NCI-H226 (cell line): ENCODE measurements around the gene AUTS2.

Source experiments
- DNase-seq: peaks from one replicate; pipeline ENCODE4 v3.0.0-alpha.2; 2015

AUTS2 gene

DNA sequence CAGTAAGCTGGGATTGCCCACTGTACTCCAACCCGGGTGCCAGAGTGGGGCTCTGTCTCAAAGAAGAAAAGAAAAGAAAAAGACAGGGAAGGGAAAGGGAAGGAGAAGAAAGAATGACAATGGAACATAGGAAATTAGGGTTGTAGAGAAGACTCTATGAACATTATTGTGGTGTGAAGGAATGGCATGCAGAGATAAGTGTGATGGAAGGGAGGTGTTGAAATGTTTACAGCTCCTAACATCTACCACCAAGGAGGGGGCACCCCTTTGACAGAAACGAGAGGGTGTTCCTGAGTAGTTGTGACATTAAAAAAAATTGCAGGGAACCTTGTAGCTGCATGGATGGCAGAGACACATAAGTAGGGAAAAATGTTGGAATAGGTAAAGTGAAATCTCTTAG, 27.5 kb downstream of the AUTS2 start:
- peak; percentile 7 for DNase-seq

DNA sequence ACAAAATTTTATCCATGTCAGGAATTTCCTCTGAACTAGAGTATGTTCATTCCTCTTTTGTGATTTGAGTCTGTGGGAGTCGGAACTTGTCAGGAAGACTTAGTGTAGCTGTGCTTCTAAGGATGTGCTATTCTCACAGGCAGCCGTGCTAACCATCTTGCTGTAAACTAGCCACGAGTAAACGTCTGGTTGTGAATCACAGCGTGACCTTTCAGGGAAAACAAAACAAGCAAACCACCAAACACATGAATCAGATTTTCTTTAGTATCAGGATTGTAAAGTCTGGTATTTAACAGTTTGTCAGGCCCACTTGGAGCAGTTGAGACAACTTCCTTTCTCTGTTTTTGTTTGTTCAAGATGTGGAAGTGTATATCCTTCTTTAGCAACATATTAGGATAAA, 32.0 kb downstream of the AUTS2 start:
- peak; percentile 65 for DNase-seq

DNA sequence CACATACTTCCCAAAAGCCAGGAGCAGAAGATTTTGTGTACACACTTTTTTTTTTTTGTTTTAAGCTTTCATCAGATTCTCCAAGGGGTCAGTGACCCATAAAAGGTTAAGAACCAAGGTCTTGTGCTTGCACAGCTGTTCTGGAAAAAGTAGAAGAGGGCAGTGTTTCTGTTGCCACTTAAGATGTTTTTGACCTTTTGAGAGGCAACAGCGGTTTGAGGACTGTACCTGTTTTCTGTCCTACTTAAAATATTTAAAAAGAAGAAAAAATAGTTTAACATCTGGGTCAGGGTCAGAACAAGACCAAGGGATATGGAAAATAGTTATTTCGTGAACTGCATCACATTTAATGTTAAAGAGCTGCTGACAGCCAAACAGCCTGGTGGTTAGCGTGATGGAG, 32.9 kb downstream of the AUTS2 start:
- DNase-seq: no peak

DNA sequence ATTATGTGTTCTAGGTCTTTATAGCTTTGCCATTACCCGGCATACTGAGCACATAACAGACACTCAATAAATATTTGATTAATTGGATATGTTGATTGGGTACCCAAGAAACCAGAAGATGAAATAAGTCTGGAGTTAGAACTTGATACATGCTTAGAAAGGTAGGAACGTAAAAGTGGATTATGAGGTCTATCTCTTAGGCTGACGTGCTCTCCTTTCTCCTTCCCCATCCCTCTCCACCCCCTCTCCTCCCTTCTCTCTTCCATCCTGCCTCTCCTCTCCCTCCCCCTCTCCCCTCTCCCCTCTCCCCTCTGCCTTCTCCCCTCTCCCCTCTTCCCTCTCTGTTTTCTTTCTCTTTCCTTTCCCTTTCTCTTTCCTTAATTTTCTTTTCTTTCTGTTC, 34.0 kb downstream of the AUTS2 start:
- DNase-seq: no peak

DNA sequence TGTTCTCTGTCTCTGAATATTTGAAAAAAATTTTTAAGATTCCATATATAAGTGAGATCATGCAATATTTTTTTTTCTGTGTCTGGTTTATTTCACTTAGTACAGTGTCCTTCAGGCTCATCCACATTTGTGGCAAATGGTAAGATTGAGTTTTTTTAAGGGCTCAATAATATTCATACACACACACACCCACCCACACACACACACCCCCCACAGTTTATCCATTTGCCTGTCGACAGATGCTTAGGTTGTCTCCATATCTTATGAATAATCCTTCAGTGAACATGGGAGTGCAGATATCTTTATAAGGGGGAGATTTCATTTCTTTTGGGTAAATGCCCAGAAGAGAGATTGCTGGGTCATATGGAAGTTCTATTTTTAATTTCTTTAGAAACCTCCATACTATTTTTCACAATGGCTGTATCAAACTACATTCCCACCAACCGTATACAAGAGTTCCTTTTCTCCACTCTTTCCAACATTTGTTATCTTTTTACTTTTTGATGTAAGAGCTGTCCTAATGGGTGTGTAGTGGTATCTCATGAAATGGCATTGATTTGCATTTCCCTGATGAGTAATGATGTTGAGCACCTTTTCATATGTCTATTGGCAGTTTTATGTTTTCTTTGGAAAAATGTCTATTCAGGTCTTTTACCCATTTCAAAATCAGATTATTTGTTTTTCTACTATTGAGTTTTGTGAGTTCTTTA, 35.0 kb downstream of the AUTS2 start:
- peak; percentile 56 for DNase-seq

DNA sequence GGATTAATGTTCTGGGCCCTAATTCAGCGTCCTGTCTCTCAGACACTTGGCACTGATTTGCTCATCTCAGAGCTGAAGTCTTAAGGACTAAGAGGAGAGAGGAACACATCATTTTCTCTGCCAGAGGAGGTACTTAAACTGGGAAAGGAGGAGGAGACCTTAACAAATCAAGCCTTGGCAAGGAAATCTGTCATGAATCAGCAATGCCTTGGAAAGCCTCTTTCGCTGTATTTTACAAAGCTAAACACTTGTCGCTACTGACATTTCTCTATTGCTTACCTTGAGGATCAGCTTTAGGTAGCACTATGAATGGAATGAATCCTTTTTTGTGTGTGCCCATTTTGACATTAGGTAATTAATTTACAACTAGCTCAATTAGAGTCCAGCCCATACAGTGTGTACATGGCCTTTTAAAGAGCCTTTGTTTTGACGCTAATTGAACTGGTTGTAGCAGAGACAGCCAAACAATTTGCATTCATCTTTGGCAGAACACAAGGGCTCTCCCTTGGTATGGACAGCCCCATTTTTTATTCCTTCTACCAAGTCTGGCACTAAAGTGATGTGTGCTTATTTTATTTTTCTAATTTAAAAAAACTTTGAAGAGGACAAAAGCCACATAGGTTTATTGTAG, 37.4 kb downstream of the AUTS2 start:
- peak; percentile 22 for DNase-seq

DNA sequence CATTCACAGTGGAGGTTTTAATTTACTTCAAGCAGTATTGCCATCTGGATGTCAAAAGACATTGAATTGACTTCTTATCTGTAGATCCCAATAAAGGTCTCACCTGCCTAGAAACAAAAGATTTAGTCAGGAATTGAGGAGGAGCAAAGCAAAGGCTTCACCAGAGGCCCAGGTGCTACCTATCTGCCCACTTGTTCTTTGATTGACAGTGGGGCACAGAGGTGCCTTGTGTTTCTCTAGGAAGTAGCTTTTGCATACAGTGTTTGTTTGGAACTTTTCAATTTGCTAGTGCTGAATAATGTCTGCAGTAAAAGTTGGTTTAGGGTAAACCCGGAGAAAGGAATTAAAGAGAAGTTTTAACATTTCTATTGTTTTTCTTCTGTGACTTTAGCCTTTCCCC, 40.4 kb downstream of the AUTS2 start:
- DNase-seq: no peak

DNA sequence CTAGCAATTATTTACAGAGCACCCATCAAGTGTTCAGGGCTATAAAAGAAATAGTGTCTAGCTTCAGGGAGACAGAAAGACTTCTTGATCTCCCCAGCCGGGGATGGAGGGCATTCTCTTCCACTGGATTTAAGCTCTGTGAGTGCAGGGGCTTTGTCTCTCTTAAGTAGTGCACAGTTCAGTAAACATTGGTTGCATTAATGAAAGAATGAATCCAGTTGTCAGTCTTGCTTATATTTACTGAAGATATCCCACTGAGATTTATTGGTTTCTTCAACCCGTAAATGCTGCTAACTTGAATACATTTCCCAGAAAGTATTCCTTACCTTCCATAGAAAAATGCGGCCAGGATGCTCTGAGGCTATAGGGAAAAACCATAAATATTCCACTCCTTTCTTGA, 41.9 kb downstream of the AUTS2 start:
- DNase-seq: no peak

DNA sequence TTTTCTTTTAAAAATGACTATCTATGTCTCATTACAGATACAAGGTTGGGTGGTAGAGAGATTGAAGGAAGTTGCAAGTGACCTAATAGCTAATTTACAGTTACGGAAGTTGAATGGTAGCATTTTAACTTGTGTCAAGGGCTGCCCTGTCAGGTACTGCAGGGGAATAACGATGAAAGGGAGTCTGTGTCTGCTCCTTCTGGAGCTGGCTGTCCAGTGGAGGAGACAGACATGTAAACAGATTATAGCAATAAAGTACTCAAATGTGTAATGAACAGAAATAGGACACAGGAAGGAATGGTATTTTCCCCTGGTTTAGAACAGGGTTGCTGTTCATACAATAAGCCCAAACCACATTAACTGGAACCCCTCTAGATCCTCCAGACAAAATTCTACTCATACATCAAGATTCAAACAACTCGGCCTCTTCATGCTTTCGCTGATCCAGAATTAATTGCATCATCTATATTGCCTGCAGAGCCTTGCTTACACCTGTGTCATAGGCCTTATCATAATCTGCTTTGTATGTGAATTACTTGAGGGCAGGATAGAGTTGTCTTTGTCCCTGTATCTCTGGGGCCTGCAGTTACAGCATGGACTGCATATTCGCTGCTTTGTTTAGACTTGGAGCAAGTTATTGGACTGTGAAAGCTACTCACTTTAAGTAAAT, 42.8 kb downstream of the AUTS2 start:
- DNase-seq: no peak

DNA sequence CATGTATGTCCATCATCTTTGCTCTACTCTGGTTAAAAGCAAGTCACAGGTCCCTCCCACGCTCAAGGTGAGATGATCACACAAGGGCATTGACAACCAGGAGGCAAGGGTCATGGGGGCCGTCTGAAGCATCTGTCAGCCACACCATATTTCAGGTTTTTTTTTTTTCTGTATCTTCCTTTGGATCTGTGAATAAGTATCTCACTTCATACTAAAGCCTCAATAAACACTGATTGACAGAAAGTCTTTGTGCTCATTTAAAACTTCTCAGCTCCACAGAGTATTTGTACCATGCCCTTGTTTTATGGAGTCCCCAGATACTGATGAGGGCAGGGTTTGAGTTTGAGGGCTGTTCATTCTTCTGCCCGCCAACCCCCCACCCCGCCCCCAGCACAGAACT, 45.0 kb downstream of the AUTS2 start:
- DNase-seq: no peak

DNA sequence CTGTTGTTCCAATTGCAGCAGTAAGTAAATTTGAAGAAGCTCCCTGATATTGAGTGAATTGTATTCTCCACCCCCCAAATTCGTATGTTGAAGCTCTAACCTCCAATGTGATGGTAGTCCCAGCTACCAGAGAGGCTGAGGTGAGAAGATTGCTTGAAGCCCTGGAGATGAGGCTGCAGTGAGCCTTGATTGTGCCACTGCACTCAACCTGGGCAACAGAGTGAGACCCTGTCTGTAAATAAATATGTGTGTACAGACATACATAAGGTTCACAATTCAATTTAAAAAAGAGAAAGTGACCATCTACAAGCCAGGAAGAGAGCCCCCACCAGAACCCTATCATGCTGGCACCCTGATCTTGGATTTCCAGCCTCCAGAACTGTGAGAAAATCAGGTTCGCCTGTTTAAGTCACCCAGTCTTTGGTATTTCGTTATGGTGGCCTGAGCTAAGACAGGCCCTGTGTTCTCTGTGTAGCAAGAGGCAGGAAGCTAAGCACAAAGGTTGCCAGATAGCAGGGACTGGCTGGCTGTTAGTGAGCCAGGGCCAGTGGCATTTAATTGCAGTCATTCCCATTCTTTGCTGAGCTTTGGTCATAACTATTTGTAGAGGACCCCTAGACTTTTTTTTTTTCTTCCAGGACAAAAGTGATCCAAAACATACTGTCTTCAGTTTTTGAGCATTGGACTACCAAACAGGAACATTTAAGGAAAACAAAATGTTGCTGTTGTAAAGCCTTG, 45.6 kb downstream of the AUTS2 start:
- no peak for DNase-seq

DNA sequence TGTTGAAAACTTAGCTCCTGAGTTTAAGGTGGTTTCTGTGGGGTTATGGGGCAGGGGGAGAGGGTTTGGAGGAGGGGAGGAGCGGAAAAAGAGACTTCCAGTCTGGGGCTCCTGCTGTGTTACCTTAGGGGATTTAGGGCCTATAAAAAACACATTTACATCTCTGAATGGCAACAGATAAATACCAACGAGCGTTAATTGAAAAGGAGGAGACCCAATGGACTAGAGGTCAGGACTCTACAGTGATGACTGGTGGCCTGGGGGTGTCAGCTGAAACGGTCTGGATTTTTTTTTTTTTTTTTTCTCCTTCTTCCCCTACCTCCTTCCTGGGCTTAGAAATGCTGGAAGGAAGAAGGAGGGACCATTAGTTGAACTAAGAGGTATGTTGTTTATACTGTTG, 47.4 kb downstream of the AUTS2 start:
- no peak for DNase-seq

DNA sequence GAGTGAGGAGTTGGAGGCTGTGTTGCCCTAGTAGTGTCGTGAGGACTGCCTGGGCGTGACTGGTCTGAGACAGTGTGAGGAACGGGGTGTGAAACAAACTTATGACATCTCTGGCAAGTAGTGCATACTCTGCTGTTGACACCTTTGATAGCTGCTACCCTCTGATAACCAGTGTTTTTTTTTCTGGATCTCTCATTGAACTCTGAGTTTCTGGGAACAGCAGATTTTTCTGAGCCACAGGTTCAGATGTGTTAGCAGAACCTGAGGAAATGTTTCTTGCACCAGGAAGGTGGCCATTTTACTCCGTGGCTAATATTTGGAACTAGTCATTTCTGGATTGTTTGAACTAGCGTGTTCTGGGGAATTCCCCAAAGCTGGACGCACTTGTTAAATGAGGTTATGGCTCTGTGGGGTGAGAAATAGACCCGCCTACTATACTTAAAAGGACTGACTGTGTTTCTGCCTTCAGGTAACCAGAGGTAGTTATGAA, 52.9 kb downstream of the AUTS2 start:
- DNase-seq: no peak

DNA sequence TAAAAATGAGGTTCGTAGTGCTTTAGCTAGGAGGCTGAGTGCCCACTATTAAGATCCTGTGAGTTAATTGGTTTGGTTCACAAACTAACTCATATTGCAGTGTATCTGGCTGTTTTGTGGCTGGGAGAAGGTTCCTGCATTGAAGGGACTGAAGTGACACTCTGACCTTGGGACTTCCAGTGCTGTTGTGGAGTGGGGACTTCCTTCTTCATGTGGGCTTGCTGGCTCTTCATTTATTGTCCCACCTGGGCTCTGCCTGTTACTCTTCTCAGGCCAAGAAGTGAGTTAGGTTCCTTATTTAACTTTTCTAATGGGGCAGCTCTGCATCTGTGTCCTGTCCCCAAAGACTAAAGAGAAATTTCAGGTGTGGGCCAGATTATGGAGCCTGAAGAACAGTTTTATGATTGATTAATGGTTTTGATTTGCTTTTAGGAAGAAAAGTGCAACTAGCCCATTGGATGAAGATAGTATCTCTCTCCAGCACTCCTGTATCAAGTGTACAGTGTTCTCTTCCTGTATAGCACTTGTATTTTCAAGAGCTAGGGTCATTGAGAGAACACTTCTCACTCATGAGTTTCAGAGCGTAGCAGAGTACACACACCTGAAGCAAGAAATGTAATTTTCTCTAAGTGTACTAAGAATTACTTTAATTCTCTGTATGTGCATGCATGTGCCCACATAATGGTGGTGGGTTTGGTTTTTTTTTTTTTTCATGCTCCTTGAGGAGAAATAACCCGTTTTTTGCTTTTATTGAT, 54.8 kb downstream of the AUTS2 start:
- DNase-seq: no peak

DNA sequence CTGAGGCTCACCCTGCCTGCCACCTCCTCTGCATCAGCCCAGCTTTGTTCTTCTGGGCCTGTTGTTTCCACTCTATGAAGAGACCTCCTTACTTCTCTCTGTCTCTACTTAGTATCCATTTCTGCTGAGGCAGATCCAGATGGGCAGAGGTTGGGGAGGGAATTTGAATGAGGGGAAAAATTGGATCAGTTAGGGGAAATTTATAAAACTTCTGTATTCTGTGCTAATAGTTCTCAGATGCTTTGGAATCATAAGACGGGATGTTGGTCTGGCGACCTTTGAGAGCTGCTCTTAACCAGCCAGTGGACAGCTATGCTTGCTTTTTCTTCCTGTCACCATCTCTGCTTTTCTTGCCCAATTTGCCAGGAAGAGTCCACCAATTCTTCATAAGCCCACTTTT, 55.5 kb downstream of the AUTS2 start:
- no peak for DNase-seq

DNA sequence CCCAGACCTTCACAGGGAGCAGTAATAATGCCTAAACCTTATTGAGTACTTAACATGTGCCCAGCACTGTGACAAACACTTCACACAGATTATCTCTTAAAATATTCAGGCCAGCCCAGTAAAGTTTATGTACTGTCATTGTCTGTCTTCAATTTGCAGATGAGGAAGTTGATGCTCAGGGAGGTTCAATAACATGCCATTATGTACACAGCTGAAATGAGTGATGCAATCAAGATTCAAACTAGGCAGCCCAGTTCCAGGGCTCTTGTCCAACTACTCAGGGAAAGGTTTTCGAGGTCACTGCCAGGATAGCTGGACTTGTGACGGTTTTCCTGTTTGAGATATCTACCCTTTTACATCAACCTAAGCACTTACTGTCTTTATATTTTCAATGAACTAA, 56.1 kb downstream of the AUTS2 start:
- DNase-seq: no peak

DNA sequence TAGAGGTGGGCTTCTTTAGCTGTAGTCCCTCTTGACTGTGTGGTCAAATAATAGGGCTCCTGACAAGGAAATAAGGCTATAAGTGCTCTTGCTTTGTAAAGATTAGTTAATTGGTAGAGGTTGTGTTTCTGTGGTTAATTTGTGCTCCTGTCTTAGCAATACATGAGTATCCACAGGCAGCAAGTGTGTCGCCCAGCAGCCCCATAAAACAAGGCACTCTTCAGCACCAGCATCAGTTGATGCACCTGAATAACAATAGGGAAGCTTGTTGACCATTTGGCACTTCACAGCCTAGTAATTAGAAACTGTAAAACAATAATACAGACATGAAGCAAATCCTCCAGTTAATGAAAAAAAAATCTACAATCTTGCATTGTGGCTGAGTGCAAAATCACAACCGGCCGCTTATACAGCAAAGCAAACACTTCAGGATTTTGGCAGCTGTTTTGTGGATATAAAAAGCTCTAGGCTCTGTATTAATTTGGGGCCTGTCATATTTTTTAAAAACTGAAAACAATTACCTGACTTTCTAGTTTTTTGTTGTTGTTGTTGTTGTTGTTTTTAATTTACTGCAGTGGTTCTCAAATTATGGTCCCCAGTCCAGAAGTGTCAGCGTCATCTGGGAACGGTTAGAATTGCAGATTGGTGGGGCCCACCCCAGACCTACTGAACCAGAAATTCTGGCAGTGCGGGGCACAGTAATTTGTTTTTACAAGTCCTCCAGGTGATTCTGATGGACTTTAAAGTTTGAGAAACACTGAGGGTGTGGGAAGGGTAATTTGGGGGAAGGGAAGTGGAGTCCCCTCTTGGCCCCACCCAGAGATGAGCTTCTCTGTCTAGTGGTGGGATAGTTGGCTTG, 56.8 kb downstream of the AUTS2 start:
- DNase-seq: no peak

DNA sequence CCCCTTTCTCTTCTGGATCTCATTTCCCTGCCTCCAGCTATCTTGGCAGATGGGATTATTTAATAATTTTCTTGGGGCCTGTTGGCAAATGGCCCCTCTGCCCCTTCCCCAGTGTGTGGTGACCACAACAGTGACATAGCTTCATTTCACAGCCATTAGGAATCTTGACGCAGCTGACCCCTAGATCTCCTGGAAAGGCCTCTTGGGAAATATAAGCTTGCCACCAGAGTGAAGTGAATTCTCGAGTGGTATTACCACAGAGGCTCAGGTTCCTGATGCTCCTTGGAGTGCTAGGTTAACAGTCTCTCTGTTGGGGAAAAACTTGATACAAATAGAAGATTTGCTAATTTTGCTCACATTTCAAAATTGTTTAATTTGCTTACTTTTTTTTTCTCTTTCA, 57.8 kb downstream of the AUTS2 start:
- no peak for DNase-seq

DNA sequence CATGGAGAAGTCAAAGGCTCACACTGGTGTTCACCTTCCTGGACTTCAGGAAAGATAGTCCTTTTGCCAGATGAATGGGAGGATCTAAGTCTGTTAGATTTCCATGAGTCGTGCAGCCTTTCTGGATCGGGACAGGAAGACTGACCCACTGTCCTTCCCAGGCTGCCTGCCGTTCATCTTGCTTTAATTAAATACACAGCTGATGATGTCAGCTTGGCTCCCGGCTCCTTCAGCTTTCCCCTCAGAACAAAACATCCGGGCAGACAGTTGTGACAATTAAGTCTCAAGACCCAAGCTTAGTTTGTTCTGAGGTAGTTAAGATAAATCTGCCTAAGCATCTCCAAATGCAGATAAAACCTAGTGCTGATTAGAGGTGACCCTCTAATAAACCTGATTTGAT, 58.6 kb downstream of the AUTS2 start:
- no peak for DNase-seq

DNA sequence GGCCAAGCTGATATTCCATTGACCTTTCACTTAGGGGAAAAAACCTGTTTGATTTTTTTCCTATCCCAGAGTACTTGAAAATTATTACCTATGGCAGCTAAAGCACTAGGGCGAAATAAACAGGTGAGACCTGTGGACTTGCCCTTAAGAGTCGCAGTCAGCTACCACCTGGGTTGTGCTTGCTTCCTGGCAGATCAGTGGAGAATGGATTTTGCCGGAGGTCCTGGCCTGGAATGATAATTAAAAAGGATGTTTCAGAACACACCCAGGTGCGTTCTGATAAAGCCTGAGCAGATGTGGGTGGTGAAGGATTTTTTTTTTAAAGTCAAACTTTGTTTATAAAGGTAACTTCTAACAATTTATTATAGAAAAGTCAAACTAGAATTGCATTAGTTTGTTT, 59.1 kb downstream of the AUTS2 start:
- no peak for DNase-seq

DNA sequence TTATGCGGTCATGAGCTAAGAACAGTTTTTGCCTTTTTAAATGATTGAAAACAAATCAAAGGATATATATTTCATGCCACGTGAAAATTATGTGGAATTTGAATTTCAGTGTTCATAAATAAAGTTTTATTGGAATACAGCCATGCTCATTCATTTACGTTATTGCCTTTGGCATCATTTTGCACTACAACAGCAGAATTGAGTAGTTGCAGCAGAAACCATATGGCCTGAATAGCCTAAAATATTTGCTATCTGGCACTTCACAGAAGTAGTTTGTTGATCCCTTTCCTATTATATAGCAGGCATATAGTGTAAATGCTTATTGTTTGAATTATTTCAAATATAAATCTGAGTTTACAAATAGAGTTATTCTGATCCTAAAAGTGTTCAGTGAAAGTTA, 59.7 kb downstream of the AUTS2 start:
- DNase-seq: no peak

DNA sequence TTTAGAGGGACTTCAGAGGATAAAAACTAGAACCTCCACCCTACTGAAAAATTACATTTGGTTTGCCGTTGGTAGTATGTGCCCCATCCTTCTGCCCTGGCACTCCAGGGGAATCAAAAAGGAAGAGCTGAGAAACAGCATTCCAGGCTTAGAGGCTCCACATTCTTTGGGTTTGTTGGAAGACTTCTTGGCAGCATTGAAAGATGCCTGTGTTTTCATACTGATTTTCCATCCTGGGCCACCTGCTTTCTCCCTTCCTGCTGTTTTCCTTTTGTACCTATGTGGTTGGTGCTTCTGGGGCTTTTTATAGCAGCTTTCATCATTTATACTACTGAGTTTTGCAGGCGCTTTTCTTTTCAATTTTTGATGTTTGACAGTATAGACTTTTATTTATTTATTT, 61.7 kb downstream of the AUTS2 start:
- DNase-seq: peak; percentile 31
